Measurements from ENCODE around the gene RBPMS2. TPM values are rescaled to one million over a fixed set of nuclear protein-coding genes. Genes with fewer than 3 reads are reported as not detected.

The RBPMS2 gene
- total and polyA plus RNA-seq, 2 of the 8 experiments (the other 6 are each of a cell fraction or from before 2014, with no cell fraction given): 55.8 to 238 TPM

GRCh38 chr15:64791401-64791800, 16.0 kb upstream of the RBPMS2 start:
- no peak overlapping the region for H3K4me2 ChIP-seq (ENCODE audit: insufficient read depth in 1 of 2, low read depth in 2 of 2, low read length in 2 of 2)
- H2AFZ ChIP-seq (ENCODE audit: low read length): no peak overlapping the region
- no peak overlapping the region for H4K91ac ChIP-seq (replicated peaks; ENCODE audit: insufficient read length, low read length)
- no peak overlapping the region for H4K8ac ChIP-seq (ENCODE audit: extremely low read depth, insufficient read depth, low read length)
- no peaks in the 10 kb centered on the region for H3K79me1 ChIP-seq (ENCODE audit: low read depth, low read length)
- no peak overlapping the region for H2BK5ac ChIP-seq (ENCODE audit: low read depth, low read length)
- H3K23ac ChIP-seq (ENCODE audit: insufficient read length): no peak overlapping the region
- DNase-seq (ENCODE audit: low read depth in 1 of 2, low spot score in 2 of 2): no peak
- no peaks in the 10 kb centered on the region for H3K79me2 ChIP-seq (ENCODE audit: control insufficient read depth in 1 of 2, insufficient read depth in 2 of 2, low read length in 2 of 2)
- no peak overlapping the region for H2BK120ac ChIP-seq (replicated peaks; ENCODE audit: low read depth, low read length)
- no peak overlapping the region for H2BK12ac ChIP-seq (ENCODE audit: low read depth, low read length)
- no peaks in the 10 kb centered on the region for H4K20me1 ChIP-seq (replicated peaks in 1 of 2; ENCODE audit: control insufficient read depth in 1 of 2, insufficient read depth in 2 of 2, low read length in 2 of 2)
- WGBS, 2 experiments (ENCODE audit: extremely low coverage in 1 of 2, insufficient coverage in 1 of 2, insufficient read length in 1 of 2, insufficient replicate concordance in 2 of 2, low coverage in 1 of 2, low lambda C conversion rate in 2 of 2, missing lambda C conversion rate in 1 of 2): 71% methylated on average over 4 of the region's 4 CpGs; no CpG with 5 or more reads in 1 of the 2 experiments
- H3K9ac ChIP-seq (replicated peaks in 1 of 4; ENCODE audit: extremely low read depth in 1 of 4, low read depth in 3 of 4, low read length in 3 of 4): no peak overlapping the region
- no peak overlapping the region for H3K56ac ChIP-seq (replicated peaks; ENCODE audit: insufficient read length, low read depth, low read length)
- no peak overlapping the region for H3K4me3 ChIP-seq (ENCODE audit: extremely low read depth in 1 of 4, insufficient read depth in 2 of 4, low read depth in 3 of 4, low read length in 4 of 4)
- CTCF ChIA-PET (ENCODE audit: partially characterized antibody): interaction anchor here (0.5 to 4.3 kb wide), 6 partner anchors 13 to 188 kb away, joined by 3 to 21 read pairs (median 4); no protein-coding TSS in a partner anchor
- no peak overlapping the region for H2BK15ac ChIP-seq (ENCODE audit: low read length)
- H4K5ac ChIP-seq (ENCODE audit: insufficient read length, low read depth, low read length): no peak overlapping the region
- H3K9me3 ChIP-seq (ENCODE audit: insufficient read depth in 2 of 2, low read depth in 1 of 2, low read length in 1 of 2): no peaks in the 10 kb centered on the region
- no peaks in the 10 kb centered on the region for H3K36me3 ChIP-seq (ENCODE audit: control insufficient read depth in 2 of 4, insufficient read depth in 4 of 4, low read length in 3 of 4)
- H3K4me1 ChIP-seq (replicated peaks in 1 of 4; ENCODE audit: control insufficient read depth in 3 of 4, insufficient read depth in 4 of 4, low read length in 3 of 4): no peaks in the 10 kb centered on the region
- FAIRE-seq: no peak
- peak in 1 of 2 experiments; percentile 20; a peak in 1 of 4 replicates for TF ChIP-seq RAD21 (IDR thresholded peaks at IDR 0.05 in 1 of 2, conservative IDR thresholded peaks at IDR 0.05 in 1 of 2; ENCODE audit: low read depth in 2 of 2, low read length in 2 of 2)
- no peak for TF ChIP-seq FOSL1 (IDR thresholded peaks at IDR 0.05; ENCODE audit: insufficient read depth, low read depth, low read length)
- H3K27ac ChIP-seq (ENCODE audit: low read depth, low read length): no peak overlapping the region
- no peak overlapping the region for H2BK20ac ChIP-seq (ENCODE audit: low read length)
- H3K27me3 ChIP-seq (replicated peaks in 1 of 4; ENCODE audit: control insufficient read depth in 3 of 4, extremely low read depth in 1 of 4, insufficient read depth in 3 of 4, low read length in 3 of 4): no peaks in the 10 kb centered on the region
- H2AK5ac ChIP-seq (ENCODE audit: low read depth, low read length): no peak overlapping the region
- no peaks in the 10 kb centered on the region for H3K23me2 ChIP-seq (ENCODE audit: low read depth, low read length)
- no peak overlapping the region for H3K4ac ChIP-seq (replicated peaks; ENCODE audit: insufficient read length, low read depth, low read length)
- POLR2A ChIA-PET (ENCODE audit: partially characterized antibody): interaction anchor here (1.0 to 25.1 kb wide), 4 partner anchors 10 to 39 kb away, joined by 4 to 748 read pairs (median 40); partner anchors contain the start of gene RBPMS2
- no peak overlapping the region for H3K18ac ChIP-seq (ENCODE audit: extremely low read depth, low read length)
- no peak overlapping the region for H3K14ac ChIP-seq (ENCODE audit: insufficient read length)

Data from H1 (cell line).